ENCODE measurements around the gene MITF. TPM values are rescaled to one million over a fixed set of nuclear protein-coding genes. Genes with fewer than 3 reads are reported as not detected.
A peak's percentile ranks its signal among the peaks of the same experiment; 100 is the strongest.

The MITF gene
- total RNA-seq, 1 experiment from 2014 or later: 1.9 TPM

DNA sequence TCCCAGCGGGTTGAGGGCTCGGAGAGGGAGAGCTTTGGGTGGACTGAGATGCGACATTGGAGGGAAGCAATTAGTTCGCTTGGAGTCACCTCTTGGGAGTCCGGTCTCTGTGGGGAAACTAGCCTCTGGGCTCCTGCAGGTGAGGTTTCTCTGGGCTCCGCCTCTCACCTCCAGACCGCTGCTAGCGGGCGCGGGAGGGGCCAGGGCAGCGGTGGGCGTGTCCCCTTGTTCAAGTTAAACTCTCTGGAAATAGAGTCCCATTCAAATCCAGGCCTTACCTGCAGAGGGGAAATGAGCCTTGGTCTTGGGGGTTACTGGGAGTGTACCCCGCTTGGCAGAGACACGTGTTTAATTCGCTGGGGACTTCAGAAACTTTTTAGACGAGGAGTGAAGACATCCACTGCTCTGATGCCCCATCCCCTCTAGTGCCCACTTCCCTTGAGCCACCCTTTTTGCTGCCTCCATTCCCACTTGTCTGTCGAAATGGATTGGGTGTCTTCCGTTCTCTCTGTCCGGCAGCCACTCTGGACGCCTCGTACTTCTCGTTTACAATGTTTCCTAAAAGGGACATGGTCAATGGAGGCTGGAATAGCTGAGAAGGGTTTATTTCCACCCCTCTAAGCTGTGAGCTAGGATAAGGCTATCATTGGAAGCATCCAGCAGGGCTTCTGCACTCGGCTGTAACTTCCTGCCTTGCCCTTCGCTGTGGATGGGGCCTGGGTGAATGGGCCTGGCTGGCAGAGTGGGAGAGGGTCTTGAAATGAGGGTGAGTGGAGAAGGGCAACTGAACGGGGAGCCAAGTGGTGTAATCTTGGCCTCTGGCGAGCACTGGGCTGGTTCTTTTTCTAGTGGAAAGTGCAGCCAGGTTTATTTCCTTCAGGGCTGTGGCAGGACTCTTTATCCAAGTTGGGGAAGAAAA lies 1.1 kb downstream of the MITF start:
- no TSS peak for BruUV-seq (replicated peaks)
- Histone ChIP-seq H3K27ac (ENCODE audit: low read depth, low read length) (no peak overlapping the region), H4K20me1 (ENCODE audit: insufficient read depth) (no peaks in the 10 kb centered on the region), H3K79me2 (ENCODE audit: insufficient read depth, low read length) (no peaks in the 10 kb centered on the region), H3K36me3 (ENCODE audit: control insufficient read depth in 1 of 2, insufficient read depth in 2 of 2, low read length in 2 of 2) (no peaks in the 10 kb centered on the region), H3K4me1 (ENCODE audit: control insufficient read depth in 1 of 2, insufficient read depth in 2 of 2, low read length in 2 of 2) (peaks cover 0 to 18% of the 10 kb centered on the region in 2 experiments; a peak in 2 of 4 replicates), H3K4me2 (ENCODE audit: low read length) (peak overlapping the region; percentile 90), H2AFZ (ENCODE audit: low read depth, low read length, poor library complexity, severe bottlenecking) (peak overlapping the region; percentile 74), H3K9me3 (ENCODE audit: control insufficient read depth in 1 of 2, insufficient read depth in 1 of 2, low read depth in 1 of 2, low read length in 2 of 2) (no peaks in the 10 kb centered on the region), H3K27me3 (ENCODE audit: insufficient read depth, low read length) (peaks cover 11% of the 10 kb centered on the region), H3K9me2 (ENCODE audit: insufficient read depth) (no peaks in the 10 kb centered on the region), H3K9ac (ENCODE audit: low read length) (peak overlapping the region; percentile 30; the same call in 1 of the 2 replicates), H3K4me3 (replicated peaks in 1 of 2; ENCODE audit: low read depth in 1 of 2, low read length in 2 of 2) (peak overlapping the region; percentile 58 to 66)
- POLR2A ChIA-PET: no interaction called here
- RAD21 ChIA-PET (ENCODE audit: low non-redundant PET in 1 of 2, low total read pairs in 2 of 2, uncharacterized antibody in 2 of 2, unreplicated experiment in 2 of 2): no interaction called here
- CTCF ChIA-PET: no interaction called here
- TF ChIP-seq SRF (IDR thresholded peaks at IDR 0.05; ENCODE audit: low read depth): no peak
- TF ChIP-seq EGR1 (IDR thresholded peaks at IDR 0.05; ENCODE audit: low read depth): no peak
- TF ChIP-seq ZNF274 (IDR thresholded peaks at IDR 0.05; ENCODE audit: low read depth, low read length): no peak
- DNase-seq (ENCODE audit: low read depth, low spot score) (no peak), ATAC-seq (peak; percentile 69)
- intact Hi-C loops (cut with micrococcal nuclease): no loop called here

DNA sequence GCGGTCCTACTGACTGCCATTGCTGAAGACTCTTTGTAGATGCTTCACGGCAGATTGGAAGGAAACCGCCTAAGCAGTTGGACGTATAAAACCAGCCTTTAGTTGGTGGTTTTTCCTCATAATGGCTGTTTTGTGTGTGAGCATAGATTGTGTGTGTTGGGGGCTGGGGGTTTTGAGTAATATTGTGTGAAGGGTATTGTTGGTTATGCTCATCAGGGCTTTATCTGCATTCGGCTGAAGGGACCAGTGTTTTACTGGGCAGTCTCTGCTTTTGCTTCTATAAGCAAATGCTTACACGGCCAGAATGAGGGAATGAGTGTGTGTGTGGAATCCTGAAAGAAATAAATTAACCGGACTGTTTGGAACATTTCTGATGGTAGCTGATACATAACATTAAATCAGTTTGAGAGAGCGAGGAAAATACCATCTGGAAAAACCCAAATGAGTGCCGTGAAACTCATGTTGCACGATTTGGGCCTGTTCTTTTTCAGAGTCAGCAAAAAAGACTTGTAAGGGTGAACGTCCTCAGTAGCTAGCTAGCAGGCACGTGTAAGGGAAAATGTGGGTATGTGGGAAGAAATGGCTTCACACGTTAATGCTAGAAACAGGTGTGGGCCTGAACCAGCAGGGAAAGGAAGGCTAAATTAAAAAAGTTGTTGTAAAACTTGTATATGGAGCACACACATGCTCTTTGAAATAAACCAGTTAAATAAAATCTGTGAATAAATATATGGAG lies 1.9 kb downstream of the MITF start:
- H3K27ac ChIP-seq (ENCODE audit: low read depth, low read length): no peak overlapping the region
- H3K9me3 ChIP-seq (ENCODE audit: control insufficient read depth in 1 of 2, insufficient read depth in 1 of 2, low read depth in 1 of 2, low read length in 2 of 2): no peaks in the 10 kb centered on the region
- H3K27me3 ChIP-seq (ENCODE audit: insufficient read depth, low read length): peaks cover 13% of the 10 kb centered on the region
- no peaks in the 10 kb centered on the region for H3K36me3 ChIP-seq (ENCODE audit: control insufficient read depth in 1 of 2, insufficient read depth in 2 of 2, low read length in 2 of 2)
- POLR2A ChIA-PET: no interaction called here
- CTCF ChIA-PET: no interaction called here
- no peak overlapping the region for H3K4me2 ChIP-seq (ENCODE audit: low read length)
- H3K9me2 ChIP-seq (ENCODE audit: insufficient read depth): no peaks in the 10 kb centered on the region
- no peaks in the 10 kb centered on the region for H4K20me1 ChIP-seq (ENCODE audit: insufficient read depth)
- ATAC-seq (no peak), DNase-seq (ENCODE audit: low read depth, low spot score) (no peak)
- TF ChIP-seq, protein P1, sequence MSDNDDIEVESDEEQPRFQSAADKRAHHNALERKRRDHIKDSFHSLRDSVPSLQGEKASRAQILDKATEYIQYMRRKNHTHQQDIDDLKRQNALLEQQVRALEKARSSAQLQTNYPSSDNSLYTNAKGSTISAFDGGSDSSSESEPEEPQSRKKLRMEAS (IDR thresholded peaks at IDR 0.05): no peak
- no peak for TF ChIP-seq TCF7L2 (IDR thresholded peaks at IDR 0.05; ENCODE audit: borderline replicate concordance, extremely low read depth, insufficient read depth, insufficient read length)
- no peak for TF ChIP-seq EGR1 (IDR thresholded peaks at IDR 0.05; ENCODE audit: low read depth)
- no peak for TF ChIP-seq RAD21 (IDR thresholded peaks at IDR 0.05; ENCODE audit: low read depth)
- no peak for TF ChIP-seq ZNF274 (IDR thresholded peaks at IDR 0.05; ENCODE audit: low read depth, low read length)
- no peak for TF ChIP-seq SP1 (IDR thresholded peaks at IDR 0.05; ENCODE audit: low read depth)
- no peak for TF ChIP-seq ELF1 (IDR thresholded peaks at IDR 0.05; ENCODE audit: borderline replicate concordance, low read depth)
- TF ChIP-seq, protein P2, sequence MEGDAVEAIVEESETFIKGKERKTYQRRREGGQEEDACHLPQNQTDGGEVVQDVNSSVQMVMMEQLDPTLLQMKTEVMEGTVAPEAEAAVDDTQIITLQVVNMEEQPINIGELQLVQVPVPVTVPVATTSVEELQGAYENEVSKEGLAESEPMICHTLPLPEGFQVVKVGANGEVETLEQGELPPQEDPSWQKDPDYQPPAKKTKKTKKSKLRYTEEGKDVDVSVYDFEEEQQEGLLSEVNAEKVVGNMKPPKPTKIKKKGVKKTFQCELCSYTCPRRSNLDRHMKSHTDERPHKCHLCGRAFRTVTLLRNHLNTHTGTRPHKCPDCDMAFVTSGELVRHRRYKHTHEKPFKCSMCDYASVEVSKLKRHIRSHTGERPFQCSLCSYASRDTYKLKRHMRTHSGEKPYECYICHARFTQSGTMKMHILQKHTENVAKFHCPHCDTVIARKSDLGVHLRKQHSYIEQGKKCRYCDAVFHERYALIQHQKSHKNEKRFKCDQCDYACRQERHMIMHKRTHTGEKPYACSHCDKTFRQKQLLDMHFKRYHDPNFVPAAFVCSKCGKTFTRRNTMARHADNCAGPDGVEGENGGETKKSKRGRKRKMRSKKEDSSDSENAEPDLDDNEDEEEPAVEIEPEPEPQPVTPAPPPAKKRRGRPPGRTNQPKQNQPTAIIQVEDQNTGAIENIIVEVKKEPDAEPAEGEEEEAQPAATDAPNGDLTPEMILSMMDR (IDR thresholded peaks at IDR 0.05 in 2 of 3, conservative IDR thresholded peaks at IDR 0.05 in 1 of 3; ENCODE audit: borderline replicate concordance in 1 of 3, insufficient read depth in 1 of 3, low read depth in 2 of 3, low read length in 2 of 3): no peak
- RAD21 ChIA-PET (ENCODE audit: low non-redundant PET in 1 of 2, low total read pairs in 2 of 2, uncharacterized antibody in 2 of 2, unreplicated experiment in 2 of 2): no interaction called here
- H3K9ac ChIP-seq (ENCODE audit: low read length): no peak overlapping the region
- H2AFZ ChIP-seq (ENCODE audit: low read depth, low read length, poor library complexity, severe bottlenecking): no peak overlapping the region
- BruUV-seq (replicated peaks): no TSS peak
- H3K4me1 ChIP-seq (ENCODE audit: control insufficient read depth in 1 of 2, insufficient read depth in 2 of 2, low read length in 2 of 2): peaks cover 0 to 18% of the 10 kb centered on the region in 2 experiments; a peak in 2 of 4 replicates
- no peaks in the 10 kb centered on the region for H3K79me2 ChIP-seq (ENCODE audit: insufficient read depth, low read length)
- no peak overlapping the region for H3K4me3 ChIP-seq (replicated peaks in 1 of 2; ENCODE audit: low read depth in 1 of 2, low read length in 2 of 2)
- intact Hi-C loops (cut with micrococcal nuclease): no loop called here

All from HCT116 (cell line).